ENCODE results near the gene CLDN20.

The CLDN20 gene

DNA sequence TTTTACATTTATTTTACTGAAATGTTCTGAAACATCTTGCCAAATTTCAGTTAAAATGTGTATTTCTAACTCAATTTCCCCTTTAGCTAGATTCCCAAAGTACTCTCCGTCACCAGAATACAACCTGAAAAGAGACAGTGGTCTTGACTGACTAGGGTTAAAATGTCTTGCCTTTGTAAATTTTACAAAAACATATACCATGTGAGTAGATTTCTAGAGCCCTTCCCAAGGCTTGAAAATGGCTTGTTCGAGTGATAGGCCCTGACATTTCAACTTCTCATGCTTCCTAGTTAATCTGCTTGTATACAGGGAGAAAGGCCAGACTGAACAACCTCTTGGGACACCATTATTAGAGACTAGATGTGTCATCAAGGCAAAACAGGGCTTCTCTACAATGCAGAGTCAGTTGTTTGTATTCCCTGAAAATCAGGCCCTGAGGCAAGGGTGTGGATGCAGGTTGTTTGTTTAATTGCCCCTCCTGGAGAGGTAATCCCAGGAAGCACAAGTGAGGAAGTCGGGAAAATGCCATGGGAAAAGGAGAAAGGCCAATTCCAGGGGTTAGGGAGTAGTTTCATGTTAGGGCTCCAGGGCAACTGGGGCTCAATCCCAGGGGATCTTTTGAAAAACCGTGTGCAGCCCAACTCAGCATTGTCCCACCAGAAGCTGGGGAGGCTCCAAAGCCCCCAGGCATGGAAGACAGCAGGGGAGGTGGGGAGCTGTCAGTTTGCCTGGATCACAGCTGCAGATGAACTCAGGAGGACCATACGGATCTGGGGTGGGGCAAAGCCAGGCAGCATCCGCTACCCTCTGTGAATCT is 62.1 kb downstream of the CLDN20 start:
- H3K4me3 ChIP-seq (ENCODE audit: low read length) = no peak overlapping the region
- no peak for DNase-seq (ENCODE audit: low read depth)
- TF ChIP-seq, protein P1, sequence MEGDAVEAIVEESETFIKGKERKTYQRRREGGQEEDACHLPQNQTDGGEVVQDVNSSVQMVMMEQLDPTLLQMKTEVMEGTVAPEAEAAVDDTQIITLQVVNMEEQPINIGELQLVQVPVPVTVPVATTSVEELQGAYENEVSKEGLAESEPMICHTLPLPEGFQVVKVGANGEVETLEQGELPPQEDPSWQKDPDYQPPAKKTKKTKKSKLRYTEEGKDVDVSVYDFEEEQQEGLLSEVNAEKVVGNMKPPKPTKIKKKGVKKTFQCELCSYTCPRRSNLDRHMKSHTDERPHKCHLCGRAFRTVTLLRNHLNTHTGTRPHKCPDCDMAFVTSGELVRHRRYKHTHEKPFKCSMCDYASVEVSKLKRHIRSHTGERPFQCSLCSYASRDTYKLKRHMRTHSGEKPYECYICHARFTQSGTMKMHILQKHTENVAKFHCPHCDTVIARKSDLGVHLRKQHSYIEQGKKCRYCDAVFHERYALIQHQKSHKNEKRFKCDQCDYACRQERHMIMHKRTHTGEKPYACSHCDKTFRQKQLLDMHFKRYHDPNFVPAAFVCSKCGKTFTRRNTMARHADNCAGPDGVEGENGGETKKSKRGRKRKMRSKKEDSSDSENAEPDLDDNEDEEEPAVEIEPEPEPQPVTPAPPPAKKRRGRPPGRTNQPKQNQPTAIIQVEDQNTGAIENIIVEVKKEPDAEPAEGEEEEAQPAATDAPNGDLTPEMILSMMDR (conservative IDR thresholded peaks at IDR 0.05; ENCODE audit: low read length) = no peak
